Cerebellar cortex (tissue), 1 donor: ENCODE measurements around the gene ADAR.
A peak's percentile ranks its signal among the peaks of the same experiment; 100 is the strongest.

Experiments
- DNase-seq: peaks from one replicate; pipeline ENCODE4 v3.0.0-alpha.2; 2015; ENCODE audit warnings: low spot score

ADAR gene

DNA sequence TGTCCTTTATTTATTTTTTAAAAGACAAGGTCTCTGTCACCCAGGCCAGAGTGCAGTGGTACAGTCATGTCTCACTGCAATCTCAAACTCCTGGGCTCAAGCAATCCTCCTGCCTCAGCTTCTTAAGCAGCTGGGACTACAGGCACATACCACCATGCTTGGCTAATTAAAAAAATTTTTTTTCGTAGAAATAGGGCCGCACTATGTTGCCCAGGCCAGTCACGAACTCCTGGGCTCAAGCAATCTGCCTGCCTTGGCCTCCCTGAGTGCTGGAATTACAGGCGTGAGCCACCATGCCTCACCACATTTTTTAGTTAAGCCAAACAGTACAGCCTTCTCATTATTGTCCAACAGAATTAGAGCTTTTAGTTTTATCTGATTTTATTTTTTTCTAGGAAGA lies 7.4 kb upstream of the ADAR start:
- DNase-seq, result no peak

DNA sequence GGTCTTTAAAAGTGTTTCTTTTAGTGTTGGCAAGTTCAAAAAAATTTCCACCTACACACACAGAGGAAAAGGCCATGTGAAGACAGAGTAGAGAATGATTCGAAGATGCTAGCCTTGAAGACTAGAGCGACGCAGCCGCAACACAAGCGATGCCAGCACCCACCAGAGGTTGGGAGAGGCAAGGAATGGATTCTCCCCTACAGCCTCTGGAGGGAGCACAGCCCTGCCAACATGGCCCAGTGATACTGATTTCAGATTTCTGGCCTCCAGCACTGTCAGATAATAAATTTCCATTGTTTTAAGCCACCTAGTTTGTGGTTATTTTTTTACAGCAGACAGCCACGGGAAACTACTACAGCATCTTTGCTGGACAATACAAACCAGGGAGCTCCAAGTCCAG lies 6.9 kb upstream of the ADAR start:
- no peak for DNase-seq

DNA sequence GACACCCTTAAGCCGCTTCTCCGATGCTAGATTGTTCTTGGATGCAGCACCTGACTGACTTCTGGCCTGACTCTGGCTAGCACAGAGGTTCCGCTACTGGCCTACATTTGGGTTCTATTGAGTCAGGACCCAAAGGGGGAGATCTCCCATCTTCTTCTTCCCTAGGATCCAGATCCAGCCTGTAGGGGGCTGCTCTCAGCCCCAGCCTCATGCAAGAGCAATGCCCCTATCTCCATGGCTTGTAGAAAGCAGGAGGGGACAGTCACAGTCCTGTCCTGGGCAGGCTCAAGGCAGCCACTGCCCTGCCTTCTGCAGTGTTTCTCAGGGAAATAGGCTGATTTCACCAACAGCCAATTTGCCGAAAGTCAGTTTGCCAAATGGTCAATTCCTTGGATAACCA lies 6.3 kb upstream of the ADAR start:
- no peak for DNase-seq

DNA sequence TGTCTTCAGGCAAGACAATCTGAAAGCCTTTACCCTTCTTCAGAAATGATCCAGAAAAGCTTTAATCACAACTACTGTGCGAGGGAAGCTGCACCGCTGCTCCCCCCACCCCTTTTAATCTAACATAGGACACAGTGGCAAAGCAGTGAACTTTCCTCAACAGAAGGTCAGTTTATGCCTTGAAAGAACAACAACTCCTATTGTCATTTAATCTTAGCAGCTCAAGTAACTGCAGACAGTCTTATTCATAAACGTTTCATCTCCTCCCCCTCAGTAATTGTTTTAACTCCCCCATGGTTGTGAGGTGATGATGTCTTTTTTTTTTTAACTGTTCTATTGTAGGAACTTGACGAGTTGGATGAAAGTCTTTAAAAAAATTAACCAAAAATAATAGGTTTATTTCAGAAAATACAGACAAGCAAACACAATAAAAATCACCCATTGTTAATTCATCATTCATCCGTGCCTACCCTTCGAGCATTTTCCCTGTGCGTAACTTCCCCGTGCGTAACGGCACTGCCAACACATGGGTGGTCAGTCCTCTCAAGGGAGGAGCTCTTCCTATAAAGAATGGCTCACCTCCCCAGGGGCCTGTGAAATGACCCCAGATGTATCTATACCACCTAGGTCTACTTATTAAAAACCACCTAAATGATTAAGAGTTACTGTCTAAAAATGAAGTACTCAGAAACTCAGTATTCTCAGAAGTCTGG lies 3.3 kb upstream of the ADAR start:
- no peak for DNase-seq

DNA sequence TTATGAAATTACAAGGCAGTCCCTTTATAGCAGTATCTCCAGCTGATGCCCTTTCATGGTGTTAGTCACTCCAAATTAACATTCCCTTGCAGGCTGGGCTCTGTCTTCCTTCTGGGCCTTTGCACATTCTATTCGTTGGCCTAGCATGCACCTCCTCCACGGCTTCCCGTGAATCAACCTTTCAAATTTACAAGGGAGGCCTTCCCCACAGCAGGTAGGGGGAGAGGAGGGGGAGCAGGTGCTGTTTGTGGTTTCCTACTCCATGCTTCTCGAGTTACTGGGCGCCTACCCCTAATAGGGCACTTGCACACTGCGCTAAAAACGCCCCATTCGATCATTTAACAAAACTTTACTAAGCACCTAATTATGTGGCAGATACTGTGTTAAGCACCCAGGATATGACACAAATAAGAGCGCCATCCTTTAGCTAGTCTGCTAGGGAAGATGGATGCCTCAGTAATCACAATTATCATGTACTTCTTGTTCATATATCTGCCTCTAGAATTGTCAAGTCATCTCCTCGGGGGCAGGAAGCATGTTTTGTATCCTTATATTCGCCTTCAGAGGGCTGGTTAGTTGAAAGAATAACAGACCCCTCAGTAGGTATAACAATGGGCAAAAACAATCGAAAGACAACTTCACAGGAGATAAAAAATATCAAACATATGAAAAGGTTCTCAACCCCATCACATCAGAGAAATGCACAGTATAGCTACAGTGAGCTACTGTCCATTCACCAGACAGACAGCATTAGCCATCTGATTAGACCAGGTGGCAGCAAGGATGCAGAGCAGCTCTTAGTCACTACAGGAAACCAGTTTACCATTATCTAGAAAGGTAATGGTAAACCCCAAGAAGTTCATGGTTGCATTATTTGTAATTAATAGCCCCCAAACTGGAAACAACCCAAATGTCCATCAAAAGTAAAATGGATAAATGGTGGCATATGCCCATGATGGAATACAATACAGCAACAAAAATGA lies 1.7 kb upstream of the ADAR start:
- no peak for DNase-seq

DNA sequence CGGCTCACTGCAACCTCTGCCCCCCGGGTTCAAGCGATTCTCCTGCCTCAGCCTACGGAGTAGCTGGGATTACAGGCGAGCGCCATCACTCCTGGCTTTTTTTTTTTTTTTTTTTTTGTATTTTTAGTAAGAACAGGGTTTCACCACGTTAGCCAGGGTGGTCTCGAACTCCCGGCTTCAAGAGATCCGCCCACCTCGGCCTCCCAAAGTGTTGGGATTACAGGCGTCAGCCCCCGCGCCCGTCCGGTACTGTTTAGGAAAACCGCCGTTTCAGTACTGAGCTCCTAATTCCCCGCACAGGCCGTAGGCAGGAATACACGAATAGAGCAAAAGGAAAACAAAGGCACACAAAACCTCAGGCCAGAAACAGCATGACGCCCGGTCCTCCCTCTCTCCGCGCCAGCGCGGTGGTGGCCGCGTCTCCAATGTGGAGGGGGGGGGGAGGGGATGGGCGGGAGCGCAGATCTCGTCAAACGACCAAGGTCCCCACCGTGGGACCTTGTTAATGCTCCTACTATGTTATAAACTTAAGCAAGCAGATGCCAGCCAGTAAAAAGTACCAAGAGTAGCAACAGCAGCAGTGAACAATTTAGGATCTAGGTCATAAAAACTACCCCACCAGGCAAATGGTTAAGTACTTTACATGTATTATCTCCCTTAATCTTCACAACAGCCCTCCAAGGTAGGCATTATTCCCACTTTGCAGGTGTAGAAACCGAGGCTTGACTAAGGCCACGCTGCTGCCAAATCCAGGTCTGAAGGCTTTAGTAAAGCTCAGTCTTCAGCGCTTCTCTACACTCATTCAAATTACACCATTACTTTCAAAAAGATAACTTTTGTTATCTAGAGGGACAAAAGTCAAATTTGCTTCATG lies 648 bp upstream of the ADAR start:
- peak; percentile 67 for DNase-seq

DNA sequence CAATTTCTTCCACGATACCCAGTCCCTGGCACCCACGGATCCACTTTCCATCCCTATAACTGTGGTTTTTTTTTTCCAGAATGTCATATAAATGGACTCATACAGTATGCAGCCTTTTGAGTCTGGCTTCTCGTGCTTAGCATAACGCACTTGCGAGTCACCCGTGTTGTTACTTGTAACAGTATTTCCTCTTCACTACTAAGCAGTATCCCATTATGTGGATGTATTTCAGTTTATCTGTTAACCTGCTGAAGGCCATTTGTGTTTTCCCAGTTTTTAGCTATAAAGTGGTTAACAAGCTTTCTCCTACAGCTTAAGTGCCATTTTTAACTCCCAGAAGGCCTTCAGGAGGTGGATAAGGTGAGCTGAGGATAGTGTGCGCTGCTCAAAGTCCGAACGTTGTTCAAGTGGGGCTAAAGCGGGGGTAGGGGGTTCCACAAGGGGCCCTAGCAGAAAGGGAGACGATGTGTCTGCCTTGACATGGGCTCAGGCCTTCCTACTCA lies 829 bp downstream of the ADAR start:
- no peak for DNase-seq

DNA sequence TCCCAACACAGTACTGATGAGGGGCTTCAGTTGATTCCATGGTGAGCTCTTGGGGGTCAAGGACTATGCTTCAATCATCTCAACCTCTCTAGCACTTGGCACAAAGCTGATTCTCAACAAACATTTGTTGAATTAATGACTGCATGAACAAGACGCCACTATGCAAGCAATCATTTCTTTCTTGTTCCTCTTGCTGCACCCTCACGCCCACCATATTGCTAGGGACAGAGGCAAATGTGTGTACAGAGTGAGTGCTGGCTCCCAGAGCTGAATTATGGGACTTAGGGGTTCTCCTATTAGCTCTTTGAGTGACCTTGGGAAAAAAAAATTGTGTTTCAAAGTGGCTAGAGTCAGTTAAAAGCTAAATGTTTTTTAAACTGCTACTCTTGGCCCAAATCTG lies 2.5 kb downstream of the ADAR start:
- no peak for DNase-seq

DNA sequence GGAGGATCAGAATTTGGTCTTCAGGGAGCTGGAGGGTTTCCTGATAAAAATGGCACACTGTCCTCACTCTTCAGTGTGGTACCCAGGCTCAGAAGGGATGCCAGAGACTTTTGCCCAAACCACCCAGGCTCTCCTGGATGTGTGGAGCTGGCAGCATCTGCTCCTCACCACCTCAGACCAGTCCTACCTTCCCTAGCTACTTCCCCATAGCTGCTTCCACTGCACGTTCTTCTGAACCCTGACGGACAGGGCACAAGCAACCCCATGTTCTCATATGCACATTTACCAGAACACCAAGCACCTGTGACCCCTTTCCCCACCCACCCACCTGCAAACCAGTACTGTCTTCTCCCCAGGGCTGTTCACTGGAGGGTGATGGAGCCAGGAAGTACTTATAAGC lies 4.7 kb downstream of the ADAR start:
- no peak for DNase-seq

DNA sequence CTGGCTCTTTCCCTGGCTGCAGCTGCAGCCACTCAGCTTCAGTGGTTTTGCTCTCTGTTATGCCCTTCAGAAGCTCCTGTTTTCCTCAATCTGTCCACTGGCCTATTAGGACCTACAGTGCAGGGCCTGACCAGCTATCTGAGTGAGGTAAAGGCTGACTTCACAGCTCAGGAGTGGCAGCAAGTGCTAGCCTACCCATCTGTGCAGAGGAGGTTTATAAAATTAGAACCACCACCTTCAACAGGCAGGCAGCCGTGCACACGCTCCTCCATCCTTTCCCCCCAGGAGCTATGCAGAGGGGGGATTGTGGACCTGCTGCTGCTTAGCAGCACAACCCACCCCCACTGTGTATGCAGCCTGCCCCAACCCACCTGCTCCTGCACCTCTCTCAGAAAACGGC lies 8.3 kb downstream of the ADAR start:
- peak; percentile 53 for DNase-seq

DNA sequence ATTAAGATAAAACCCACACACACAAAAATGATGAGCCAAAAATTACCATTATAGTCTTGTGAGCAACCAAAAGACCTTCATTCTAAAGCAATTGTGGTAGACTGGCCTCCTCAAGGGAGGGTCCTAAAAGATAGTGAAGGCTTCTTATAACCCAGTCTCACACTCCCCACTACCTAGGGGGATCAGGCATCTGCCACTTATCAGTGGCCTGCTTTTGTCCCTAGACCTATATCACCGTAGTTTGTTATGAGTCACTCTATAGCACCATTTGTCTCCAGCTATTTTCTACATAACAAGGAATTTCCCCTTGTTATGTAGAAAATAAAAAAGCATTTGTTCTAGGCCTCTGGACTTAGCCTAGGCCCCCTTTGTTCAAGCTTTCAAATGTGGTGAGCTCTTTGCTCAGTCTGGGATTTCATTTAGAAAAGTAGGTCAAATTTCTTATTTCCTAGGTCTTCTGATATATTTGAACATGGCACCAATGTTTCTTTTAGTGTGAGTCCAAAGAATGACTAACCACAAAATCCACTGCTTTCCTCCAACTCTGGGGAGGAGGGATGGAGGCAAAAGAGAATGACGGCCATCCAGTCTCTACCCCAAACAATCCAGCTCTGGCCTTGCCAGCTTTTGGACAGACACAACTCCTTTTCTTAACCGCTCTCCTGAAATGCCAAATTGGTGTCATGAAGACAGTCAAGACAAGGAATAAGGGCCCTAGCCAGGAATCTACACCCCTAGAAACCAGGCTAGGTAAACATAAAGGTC lies 8.9 kb downstream of the ADAR start:
- no peak for DNase-seq

DNA sequence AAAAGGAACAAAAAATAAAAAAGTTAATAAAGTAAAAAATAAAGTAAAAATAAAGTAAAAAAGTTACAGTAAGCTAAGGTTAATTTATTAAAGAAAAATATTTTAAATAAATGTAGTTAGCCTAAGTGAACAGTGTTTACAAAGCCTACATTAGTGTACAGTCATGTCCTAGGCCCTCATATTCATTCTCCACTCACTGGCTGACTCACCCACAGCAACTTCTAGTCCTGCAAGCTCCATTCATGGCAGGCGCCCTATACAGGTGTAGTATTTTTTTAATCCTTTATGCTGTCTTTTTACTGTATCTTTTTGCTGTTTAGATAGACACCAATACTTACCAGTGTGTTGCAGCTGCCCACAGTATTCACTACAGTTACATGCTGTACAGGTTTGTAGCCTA lies 12.4 kb downstream of the ADAR start:
- DNase-seq, result no peak

DNA sequence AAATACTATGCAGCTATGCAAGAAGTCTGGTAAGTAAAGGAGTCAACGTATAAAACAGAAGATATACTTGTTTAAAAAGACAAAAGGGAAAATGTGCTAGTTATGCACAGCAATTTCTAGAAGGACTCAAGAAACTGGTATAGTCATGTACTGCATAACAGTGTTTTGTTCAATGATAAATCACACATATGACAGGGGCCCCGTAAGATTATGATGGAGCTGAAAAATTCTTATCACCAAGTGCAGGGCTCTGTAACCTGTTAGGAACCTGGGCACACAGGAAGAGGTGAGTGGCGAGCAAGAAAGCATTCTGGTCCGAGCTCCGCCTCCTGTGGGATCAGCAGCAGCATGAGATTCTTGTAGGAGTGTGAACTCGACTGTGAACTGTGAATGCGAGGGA lies 13.2 kb downstream of the ADAR start:
- DNase-seq, result no peak

DNA sequence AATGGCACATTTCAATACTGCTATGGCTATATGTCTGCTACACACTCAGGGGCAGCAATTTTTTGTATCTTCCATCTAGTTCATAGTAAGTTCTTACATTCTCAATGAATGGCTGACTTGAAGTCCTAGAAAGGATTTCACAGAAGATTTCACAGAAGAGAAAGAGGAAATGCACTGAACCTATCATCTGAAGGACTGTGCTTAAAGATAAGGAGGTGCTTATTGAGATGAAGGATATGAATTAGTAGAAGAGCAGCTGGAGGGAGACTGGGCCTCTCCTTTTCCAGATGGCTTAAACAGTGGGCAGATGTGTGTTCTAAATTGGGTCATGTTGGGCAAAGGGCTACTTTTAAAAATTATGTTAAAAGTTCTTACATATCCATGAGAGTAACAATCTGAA lies 14.6 kb downstream of the ADAR start:
- DNase-seq, result no peak

DNA sequence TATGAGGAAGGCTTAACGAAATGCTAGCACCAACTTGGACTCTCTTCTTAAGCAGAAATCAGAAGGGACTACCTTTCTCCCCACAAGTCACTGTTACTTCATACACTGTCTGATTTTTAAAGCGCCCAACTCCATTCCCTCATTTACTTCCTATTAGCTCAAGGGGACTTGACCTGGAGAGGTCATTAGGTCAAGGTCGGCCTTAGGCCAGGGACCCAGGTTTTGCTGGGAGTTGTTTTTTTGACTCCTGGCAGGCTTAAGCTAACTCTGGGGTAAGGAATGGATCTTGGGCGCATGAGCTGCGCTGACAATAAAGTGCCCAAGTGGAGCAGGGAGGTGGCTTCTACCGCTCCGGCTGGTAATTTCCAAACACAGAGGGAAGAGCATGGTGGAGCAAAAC lies 16.8 kb downstream of the ADAR start:
- DNase-seq, result no peak

DNA sequence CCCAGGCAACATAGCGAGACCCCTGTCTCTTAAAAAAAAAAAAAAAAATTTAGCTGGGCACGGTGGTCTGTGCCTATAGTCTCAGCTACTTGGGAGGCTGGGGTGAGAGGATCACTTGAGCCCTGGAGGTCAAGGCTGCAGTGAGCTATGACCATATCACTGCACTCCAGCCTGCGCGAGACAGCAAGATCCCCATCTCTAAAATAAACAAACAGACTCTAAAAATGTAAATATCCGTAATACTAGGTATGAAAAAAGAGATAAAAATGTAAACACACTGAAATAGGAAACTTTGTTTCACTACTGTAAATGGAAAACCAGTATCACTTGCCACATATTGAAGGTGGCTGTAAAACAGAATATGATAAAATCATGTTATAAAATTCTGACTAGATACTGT lies 17.2 kb downstream of the ADAR start:
- DNase-seq, result no peak

DNA sequence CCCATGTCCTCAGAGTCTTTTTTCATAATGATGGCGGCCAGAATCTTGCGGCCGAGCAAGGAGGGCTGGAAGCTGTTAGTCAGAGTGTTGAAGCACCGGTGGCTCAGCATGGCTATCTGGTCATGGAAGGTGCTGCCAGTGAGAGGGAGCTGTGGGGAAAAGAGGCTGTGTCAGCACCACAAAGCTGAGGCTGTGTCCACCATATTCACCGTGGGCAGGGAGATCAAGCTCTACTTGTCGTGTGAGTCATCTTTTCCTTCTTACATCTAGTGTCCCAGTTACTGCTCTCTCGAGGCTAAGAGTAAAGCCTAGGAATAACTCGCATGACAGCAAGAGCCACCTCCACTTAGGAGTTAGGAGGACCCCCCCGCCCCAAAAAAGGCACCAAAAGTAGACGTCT lies 18.2 kb downstream of the ADAR start:
- DNase-seq, result no peak

DNA sequence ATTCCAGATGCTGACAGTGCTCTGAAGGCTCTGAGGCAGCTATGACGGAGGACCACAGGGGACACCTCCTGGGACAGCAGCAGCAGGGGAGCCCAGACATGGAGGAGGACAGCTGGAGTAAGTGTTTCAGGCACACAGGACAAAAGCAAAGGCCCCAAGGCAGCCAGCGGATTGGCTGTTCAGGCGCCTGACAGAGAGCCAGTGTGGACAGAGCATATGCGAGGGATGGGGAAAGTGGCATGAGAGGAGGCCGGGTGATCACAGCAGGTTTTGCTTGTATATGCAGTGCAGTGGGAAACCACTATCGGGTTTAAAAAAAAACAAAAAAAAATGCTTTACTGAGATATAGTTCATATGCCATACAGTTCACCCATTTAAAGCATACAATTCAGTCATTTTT lies 21.3 kb downstream of the ADAR start:
- no peak for DNase-seq

DNA sequence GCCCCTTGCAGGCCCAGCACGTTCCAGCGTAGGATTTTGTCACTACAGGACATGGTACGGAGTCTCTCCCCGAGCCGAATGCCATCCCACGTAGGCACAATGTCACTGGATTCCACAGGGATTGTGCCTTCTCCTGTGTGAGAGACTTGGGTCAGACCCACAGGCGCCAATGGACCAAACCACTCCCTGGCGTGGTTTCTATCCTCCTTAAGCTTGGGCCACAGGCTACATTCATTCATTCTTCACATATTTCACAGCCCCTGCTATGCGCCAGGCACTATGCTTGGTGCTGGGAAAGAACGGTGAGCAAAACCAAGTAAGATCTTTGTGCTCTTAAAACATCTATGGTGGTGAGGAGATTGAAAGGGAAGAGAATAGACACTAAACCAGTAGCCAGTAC lies 21.8 kb downstream of the ADAR start:
- DNase-seq, result no peak

DNA sequence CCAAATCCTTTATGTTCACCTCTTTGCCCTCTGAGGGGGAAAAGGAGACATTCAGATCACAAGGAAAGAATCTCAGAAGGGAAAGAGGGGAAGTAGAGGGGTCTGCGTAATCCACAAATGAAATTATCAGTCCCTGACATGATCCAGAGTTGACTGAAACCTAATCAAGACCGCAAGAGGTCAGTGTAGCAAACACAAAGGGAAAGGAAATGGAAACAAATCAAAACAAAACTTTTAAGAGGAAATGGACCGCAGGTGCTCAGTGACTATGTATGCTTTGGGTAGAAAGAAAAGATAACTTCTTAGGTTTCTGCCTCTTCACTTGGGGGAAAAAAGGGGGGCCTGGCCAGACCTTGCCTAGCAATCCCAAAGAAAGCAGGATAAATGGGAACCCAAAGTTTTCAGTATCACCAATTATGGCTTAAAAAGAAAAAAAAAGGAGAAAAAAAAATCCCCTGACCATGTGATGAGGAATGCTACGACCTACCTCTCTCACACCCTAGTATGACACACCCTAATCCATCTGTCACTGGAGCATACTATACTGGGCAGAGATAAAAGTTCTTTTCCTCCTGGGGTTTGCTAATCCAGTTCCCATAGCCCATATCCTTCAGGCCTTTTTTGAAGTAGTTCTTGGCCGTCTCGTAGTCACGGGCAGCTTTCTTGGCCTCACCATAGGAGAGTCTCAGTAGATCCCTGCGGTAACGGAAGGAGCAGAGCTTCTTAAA lies 23.6 kb downstream of the ADAR start:
- DNase-seq, result no peak

DNA sequence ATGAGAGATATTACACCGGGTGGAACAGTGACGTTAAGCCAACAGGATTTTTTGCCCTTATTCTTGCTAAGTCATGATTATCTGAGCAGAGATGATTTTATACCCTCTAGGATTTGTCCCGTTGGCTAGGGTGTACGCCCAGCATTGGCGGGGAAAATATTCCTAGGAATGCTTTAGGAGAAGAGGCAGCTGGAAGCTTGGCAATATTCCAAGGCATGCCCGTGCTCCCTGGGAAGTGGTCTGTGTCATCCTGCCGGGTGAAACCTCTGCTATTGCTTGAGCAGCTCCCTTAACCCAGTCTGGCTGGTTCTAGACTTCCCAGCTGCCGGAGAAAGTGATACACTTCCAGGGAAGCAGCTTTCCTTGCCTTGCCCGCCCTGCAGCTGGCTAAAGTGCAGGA lies 24.2 kb downstream of the ADAR start:
- no peak for DNase-seq
